Nasal cavity respiratory epithelium epithelial cell of viscerocranial mucosa (primary cell): ENCODE results near the gene CFAP73. TPM values are rescaled to one million over a fixed set of nuclear protein-coding genes. Genes with fewer than 3 reads are reported as not detected.

Experiments used
- total RNA-seq: library from RNA; depleted of rRNA; stranded (reverse); fragments of >200 nt; gene quantifications from 2 replicates; pipeline ENCODE4 v1.2.3, GENCODE V29; 2014

CFAP73 gene
- total RNA-seq, result not detected in 2 replicates

GRCh38 chr12:113149361-113150150 is at the start of gene CFAP73:
TSS of gene CFAP73 (plus strand) at chr12:113149724. CDS start at chr12:113149858, 134 bp downstream.

GRCh38 chr12:113135178-113136127 is 14.1 kb upstream of the CFAP73 start, which contains the start of gene RASAL1:
TSS of gene RASAL1 (minus strand) at chr12:113135761. CDS start at chr12:113135462, 299 bp downstream.

GRCh38 chr12:113185180-113186032 is 35.9 kb downstream of the CFAP73 start, which contains the start of the genes DDX54 and RITA1:
TSS of gene DDX54 (minus strand) at chr12:113185478. CDS start at chr12:113185451, 27 bp downstream.
TSS of gene RITA1 (plus strand) at chr12:113185721. CDS start at chr12:113186747, 1,026 bp downstream.

Other genes starting within 250 kb of the CFAP73 start
- gene OAS1, start 242.8 kb upstream of the CFAP73 start, total RNA-seq, result 5.1 and 12.0 TPM in 2 replicates
- gene OAS3, start 211.2 kb upstream of the CFAP73 start, total RNA-seq, result 4.8 and 16.0 TPM in 2 replicates
- gene OAS2, start 171.2 kb upstream of the CFAP73 start, total RNA-seq, result 3.1 and 11.1 TPM in 2 replicates
- gene DTX1, start 93.0 kb upstream of the CFAP73 start, total RNA-seq, result not detected in 2 replicates
- 0.68 and 1.8 TPM in 2 replicates for gene RASAL1, start 14.0 kb upstream of the CFAP73 start, total RNA-seq
- 41.0 and 46.9 TPM in 2 replicates for gene DDX54, start 35.8 kb downstream of the CFAP73 start, total RNA-seq
- gene RITA1, start 36.0 kb downstream of the CFAP73 start, total RNA-seq, result 18.5 and 30.8 TPM in 2 replicates
- 7.9 and 32.4 TPM in 2 replicates for gene TPCN1, start 71.7 kb downstream of the CFAP73 start, total RNA-seq
- gene SLC8B1, start 185.4 kb downstream of the CFAP73 start, total RNA-seq, result 14.7 and 27.1 TPM in 2 replicates
- 8.5 and 37.7 TPM in 2 replicates for gene PLBD2, start 208.9 kb downstream of the CFAP73 start, total RNA-seq